Mesodermal cell (in vitro differentiated cells): ENCODE results near the gene CEACAM16.

ENCODE experiments used
- H3K27ac ChIP-seq: 2 replicates; pipeline ENCODE4 v1.7.0; 2013; ENCODE audit warnings: mild to moderate bottlenecking, low read depth, low read length, moderate library complexity; ENCODE audit not compliant: severe bottlenecking
- H3K36me3 ChIP-seq: 2 replicates; pipeline ENCODE4 v1.7.1; 2013; ENCODE audit warnings: mild to moderate bottlenecking, low read length, moderate library complexity; ENCODE audit not compliant: control insufficient read depth, insufficient read depth
- H3K4me1 ChIP-seq: one replicate; pipeline ENCODE4 v1.7.1; 2013; ENCODE audit warnings: mild to moderate bottlenecking, low read length; ENCODE audit not compliant: insufficient read depth, control insufficient read depth, poor library complexity, severe bottlenecking
- H3K4me3 ChIP-seq: 2 replicates; pipeline ENCODE4 v1.7.0; 2013; ENCODE audit warnings: low read length, control low read depth, mild to moderate bottlenecking; ENCODE audit not compliant: insufficient read depth, poor library complexity, severe bottlenecking; ENCODE audit errors: extremely low read depth
- H3K9me3 ChIP-seq: 2 replicates; pipeline ENCODE4 v1.7.1; 2013; ENCODE audit warnings: mild to moderate bottlenecking, low read length, moderate library complexity; ENCODE audit not compliant: control insufficient read depth
- WGBS, 2 experiments: methylation state at CpG; one replicate each; pipeline ENCODE4 v1.1.5; 2013; ENCODE audit warnings: missing lambda C conversion rate in 2 of 2; ENCODE audit not compliant: insufficient coverage in 2 of 2; 5-methylcytosine and 5-hydroxymethylcytosine counted together

The CEACAM16 gene

GRCh38 chr19:44738603-44739558, 39.9 kb downstream of the CEACAM16 start:
- no peak overlapping the region for H3K4me3 ChIP-seq
- H3K4me1 ChIP-seq, result peaks cover 14% of the 10 kb centered on the region
- H3K36me3 ChIP-seq, result no peaks in the 10 kb centered on the region
- H3K27ac ChIP-seq, result no peak overlapping the region
- H3K9me3 ChIP-seq, result no peaks in the 10 kb centered on the region
- WGBS, 2 experiments, result 83 to 84% methylated on average over 9 to 10 of the region's 11 CpGs

GRCh38 chr19:44740351-44740824, 41.4 kb downstream of the CEACAM16 start:
- H3K9me3 ChIP-seq, result no peaks in the 10 kb centered on the region
- H3K36me3 ChIP-seq, result no peaks in the 10 kb centered on the region
- no peak overlapping the region for H3K4me3 ChIP-seq
- peaks cover 14% of the 10 kb centered on the region for H3K4me1 ChIP-seq
- H3K27ac ChIP-seq, result no peak overlapping the region
- 53 to 57% methylated on average over 2 to 3 of the region's 3 CpGs for WGBS, 2 experiments

GRCh38 chr19:44741258-44741731, 42.3 kb downstream of the CEACAM16 start:
- WGBS, 2 experiments, result 92 to 97% methylated on average over 4 to 6 of the region's 6 CpGs
- no peak overlapping the region for H3K4me3 ChIP-seq
- H3K9me3 ChIP-seq, result no peaks in the 10 kb centered on the region
- peaks cover 14% of the 10 kb centered on the region for H3K4me1 ChIP-seq
- H3K36me3 ChIP-seq, result no peaks in the 10 kb centered on the region
- H3K27ac ChIP-seq, result peak overlapping the region; percentile 36

GRCh38 chr19:44741841-44742329, 42.9 kb downstream of the CEACAM16 start:
- H3K4me1 ChIP-seq, result peaks cover 14% of the 10 kb centered on the region
- peak overlapping the region; percentile 89 for H3K27ac ChIP-seq
- 30 to 42% methylated on average over 9 to 12 of the region's 13 CpGs for WGBS, 2 experiments
- no peak overlapping the region for H3K4me3 ChIP-seq
- H3K36me3 ChIP-seq, result no peaks in the 10 kb centered on the region
- H3K9me3 ChIP-seq, result no peaks in the 10 kb centered on the region

DNA sequence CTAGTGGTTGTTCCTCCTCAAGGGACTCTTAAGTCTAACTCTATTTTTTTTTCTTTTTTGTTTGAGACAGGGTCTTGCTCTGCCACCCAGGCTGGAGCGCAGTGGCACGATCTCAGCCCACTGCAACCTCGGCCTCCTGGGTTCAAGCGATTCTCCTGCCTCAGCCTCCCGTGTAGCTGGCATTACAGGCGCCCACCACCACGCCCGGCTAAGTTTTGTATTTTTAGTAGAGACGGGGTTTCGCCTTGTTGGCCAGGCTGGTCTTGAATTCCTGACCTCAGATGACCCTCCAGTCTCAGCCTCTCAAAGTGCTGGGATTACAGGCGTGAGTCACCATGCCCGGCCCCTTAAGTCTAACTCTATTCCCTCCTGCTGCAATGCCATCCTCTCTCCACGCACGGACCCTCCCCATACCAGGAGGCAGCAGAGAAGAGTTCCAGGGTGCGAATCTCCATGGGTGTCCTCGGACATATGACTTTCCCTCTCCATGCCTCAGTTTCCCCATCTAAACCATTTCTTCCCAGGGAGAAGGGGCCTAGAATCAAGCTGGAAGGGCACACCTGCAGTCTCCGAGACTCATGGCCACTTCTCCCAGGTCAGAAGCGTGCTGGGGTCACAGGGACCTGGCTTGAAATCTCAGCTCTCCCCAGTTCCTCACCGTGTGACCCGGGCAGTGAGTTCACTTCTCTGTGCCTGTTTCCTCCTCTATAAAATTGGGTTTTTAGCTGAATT, 43.5 kb downstream of the CEACAM16 start:
- Histone ChIP-seq H3K9me3 (no peaks in the 10 kb centered on the region), H3K36me3 (no peaks in the 10 kb centered on the region), H3K4me1 (peaks cover 14% of the 10 kb centered on the region), H3K4me3 (no peak overlapping the region), H3K27ac (peak overlapping the region; percentile 89)
- WGBS, 2 experiments, result 90 to 92% methylated on average over 13 to 17 of the region's 20 CpGs

DNA sequence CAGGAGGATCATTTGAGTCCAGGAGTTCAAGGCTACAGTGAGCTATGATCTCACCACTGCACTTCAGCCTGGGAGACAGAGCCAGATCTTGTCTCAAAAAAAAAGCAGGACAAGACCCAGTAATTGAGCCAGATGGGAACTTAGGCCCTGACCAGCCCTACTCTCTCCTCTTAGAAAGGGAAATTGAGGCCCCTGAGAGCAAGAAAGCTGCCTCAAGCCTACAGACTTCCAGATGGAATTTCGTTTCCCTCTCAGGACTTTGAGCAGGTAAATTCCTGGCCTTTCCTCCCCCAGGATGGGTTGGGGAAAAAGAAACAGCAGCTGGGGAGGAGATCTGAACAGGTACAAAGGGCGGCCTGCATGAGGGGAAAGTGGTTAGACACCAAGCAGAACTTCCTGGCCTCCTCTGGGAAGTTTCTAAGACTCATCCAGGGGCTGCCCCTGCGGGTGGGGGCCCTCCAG, 46.0 kb downstream of the CEACAM16 start:
- Histone ChIP-seq H3K4me1 (peaks cover 14% of the 10 kb centered on the region), H3K9me3 (no peaks in the 10 kb centered on the region), H3K27ac (no peak overlapping the region), H3K36me3 (no peaks in the 10 kb centered on the region), H3K4me3 (no peak overlapping the region)
- WGBS, 2 experiments, result 57% methylated on average over 1 to 2 of the region's 3 CpGs

- peaks cover 14% of the 10 kb centered on the region for H3K4me1 ChIP-seq
- no peak overlapping the region for H3K27ac ChIP-seq
- no peaks in the 10 kb centered on the region for H3K36me3 ChIP-seq
- no peaks in the 10 kb centered on the region for H3K9me3 ChIP-seq
- H3K4me3 ChIP-seq, result no peak overlapping the region
- WGBS, 2 experiments, result 21 to 38% methylated on average over 4 to 7 of the region's 10 CpGs
Measured at GRCh38 chr19:44745341-44745831, 46.4 kb downstream of the CEACAM16 start.

- Histone ChIP-seq H3K27ac (no peak overlapping the region), H3K9me3 (no peaks in the 10 kb centered on the region), H3K4me3 (no peak overlapping the region), H3K36me3 (no peaks in the 10 kb centered on the region), H3K4me1 (peaks cover 14% of the 10 kb centered on the region)
- 76 to 82% methylated on average over 4 of the region's 4 CpGs for WGBS, 2 experiments
Measured at GRCh38 chr19:44745887-44746600, 47.1 kb downstream of the CEACAM16 start.

GRCh38 chr19:44746616-44746945, 47.6 kb downstream of the CEACAM16 start:
- H3K4me3 ChIP-seq, result no peak overlapping the region
- 87 to 97% methylated on average over 3 of the region's 5 CpGs for WGBS, 2 experiments
- no peaks in the 10 kb centered on the region for H3K9me3 ChIP-seq
- H3K27ac ChIP-seq, result no peak overlapping the region
- H3K36me3 ChIP-seq, result peaks cover 2% of the 10 kb centered on the region
- H3K4me1 ChIP-seq, result peaks cover 14% of the 10 kb centered on the region
